Measurements from ENCODE around the gene SORCS3.

The SORCS3 gene

GRCh38 chr10:105274556-105275070 is 633.5 kb downstream of the SORCS3 start:
- DNase-seq (ENCODE audit: low spot score) = no peak
- POLR2A ChIA-PET (ENCODE audit: low non-redundant PET) = no interaction called here
- H3K27ac ChIP-seq = no peak overlapping the region
- CTCF ChIA-PET = no interaction called here
- TF ChIP-seq, protein P1, sequence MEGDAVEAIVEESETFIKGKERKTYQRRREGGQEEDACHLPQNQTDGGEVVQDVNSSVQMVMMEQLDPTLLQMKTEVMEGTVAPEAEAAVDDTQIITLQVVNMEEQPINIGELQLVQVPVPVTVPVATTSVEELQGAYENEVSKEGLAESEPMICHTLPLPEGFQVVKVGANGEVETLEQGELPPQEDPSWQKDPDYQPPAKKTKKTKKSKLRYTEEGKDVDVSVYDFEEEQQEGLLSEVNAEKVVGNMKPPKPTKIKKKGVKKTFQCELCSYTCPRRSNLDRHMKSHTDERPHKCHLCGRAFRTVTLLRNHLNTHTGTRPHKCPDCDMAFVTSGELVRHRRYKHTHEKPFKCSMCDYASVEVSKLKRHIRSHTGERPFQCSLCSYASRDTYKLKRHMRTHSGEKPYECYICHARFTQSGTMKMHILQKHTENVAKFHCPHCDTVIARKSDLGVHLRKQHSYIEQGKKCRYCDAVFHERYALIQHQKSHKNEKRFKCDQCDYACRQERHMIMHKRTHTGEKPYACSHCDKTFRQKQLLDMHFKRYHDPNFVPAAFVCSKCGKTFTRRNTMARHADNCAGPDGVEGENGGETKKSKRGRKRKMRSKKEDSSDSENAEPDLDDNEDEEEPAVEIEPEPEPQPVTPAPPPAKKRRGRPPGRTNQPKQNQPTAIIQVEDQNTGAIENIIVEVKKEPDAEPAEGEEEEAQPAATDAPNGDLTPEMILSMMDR (conservative IDR thresholded peaks at IDR 0.05; ENCODE audit: low read depth) = no peak

DNA sequence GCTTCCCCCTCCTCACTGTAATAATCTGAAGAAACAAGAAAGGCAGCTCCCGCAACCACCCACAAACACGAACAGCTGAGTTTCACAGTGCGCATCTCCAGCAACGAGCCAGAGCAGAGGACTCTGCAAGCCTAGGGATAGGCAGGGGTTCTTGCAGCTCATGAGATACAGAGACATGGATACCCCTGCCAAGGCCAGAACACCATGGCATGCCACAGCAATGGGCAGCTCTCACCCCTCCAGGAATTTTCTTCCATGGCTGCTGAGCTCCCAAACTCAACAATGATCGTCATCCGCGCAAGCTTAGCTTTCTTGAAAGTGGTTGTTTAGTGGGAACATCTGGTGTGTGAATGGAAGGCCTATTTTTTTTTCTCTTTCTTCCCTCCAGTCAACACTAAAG is 637.3 kb downstream of the SORCS3 start:
- TF ChIP-seq, protein P1 (conservative IDR thresholded peaks at IDR 0.05; ENCODE audit: low read depth) = no peak
- ChIA-PET POLR2A (ENCODE audit: low non-redundant PET) (no interaction called here), CTCF (no interaction called here)
- H3K27ac ChIP-seq = no peak overlapping the region
- no peak for DNase-seq (ENCODE audit: low spot score)

- CTCF ChIA-PET = no interaction called here
- DNase-seq (ENCODE audit: low spot score) = no peak
- no peak overlapping the region for H3K27ac ChIP-seq
- TF ChIP-seq, protein P1 (conservative IDR thresholded peaks at IDR 0.05; ENCODE audit: low read depth) = no peak
- POLR2A ChIA-PET (ENCODE audit: low non-redundant PET) = no interaction called here
Measured at GRCh38 chr10:105279101-105279500, 638.0 kb downstream of the SORCS3 start.

DNA sequence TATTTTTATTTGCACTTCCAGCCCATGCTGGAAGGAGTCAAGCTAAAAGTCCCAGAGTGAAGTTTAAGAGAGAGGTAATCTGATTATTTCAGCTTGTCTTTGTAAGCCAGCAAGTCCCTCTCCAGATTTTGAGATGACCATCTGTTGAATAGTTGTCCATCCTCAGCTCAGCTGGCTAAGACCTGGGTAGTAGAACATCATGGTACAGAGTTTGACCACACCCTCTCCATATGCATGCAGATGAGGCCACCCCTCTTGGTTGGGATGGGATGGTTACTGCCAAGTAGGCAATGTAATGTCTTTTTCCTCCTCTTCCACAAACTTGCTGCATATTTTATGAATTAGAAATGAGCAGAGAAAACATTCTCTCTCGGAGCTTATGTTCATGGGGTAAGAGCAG is 639.8 kb downstream of the SORCS3 start:
- CTCF ChIA-PET = no interaction called here
- TF ChIP-seq, protein P1 (conservative IDR thresholded peaks at IDR 0.05; ENCODE audit: low read depth) = no peak
- POLR2A ChIA-PET (ENCODE audit: low non-redundant PET) = no interaction called here
- H3K27ac ChIP-seq = no peak overlapping the region
- no peak for DNase-seq (ENCODE audit: low spot score)

DNA sequence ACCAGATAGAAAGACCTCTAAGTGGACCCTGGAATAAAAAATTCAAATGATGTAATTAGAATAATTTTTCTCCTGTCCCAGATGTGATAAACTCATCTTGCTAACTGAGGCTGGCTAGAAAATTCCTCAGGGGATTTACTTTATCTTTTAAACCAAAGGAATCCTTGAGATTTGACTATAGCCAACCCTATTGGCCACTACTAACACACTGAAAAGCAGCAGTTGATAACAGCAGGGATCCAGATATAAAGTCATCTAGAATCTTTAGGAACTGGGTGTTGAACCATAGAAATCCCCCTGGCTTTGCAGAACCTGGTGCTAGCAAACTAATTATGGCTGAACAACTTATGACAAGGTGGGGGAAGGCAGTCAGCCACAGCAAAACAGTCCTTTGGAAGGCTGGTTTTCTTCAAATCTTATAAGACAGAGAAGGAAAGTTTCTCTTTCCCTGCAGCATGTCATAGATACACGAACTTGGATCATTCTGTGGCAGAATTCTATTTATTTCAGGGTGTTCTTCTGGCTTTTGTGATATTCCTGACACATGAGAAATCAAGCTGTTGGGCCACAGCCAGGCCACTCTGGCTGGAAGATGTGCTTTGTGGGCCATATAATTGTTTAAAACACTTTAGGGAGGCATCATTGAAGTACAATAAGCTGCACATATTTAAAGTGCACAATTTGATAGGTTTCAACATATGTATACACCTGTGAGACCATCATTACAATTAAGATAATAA is 643.6 kb downstream of the SORCS3 start:
- ChIA-PET CTCF (no interaction called here), POLR2A (ENCODE audit: low non-redundant PET) (no interaction called here)
- DNase-seq (ENCODE audit: low spot score) = no peak
- no peak overlapping the region for H3K27ac ChIP-seq
- TF ChIP-seq, protein P1 (conservative IDR thresholded peaks at IDR 0.05; ENCODE audit: low read depth) = no peak

- H3K27ac ChIP-seq = no peak overlapping the region
- POLR2A ChIA-PET (ENCODE audit: low non-redundant PET) = no interaction called here
- TF ChIP-seq, protein P1 (conservative IDR thresholded peaks at IDR 0.05; ENCODE audit: low read depth) = no peak
- DNase-seq (ENCODE audit: low spot score) = no peak
- CTCF ChIA-PET = interaction anchor here (0.7 kb wide), 1 partner anchor 25 kb away, joined by 3 read pairs; no protein-coding TSS in a partner anchor
Measured at GRCh38 chr10:105288026-105288425, 646.9 kb downstream of the SORCS3 start.

All from RWPE1 (cell line).